ENCODE measurements around the gene SGMS2. TPM values are rescaled to one million over a fixed set of nuclear protein-coding genes. Genes with fewer than 3 reads are reported as not detected.
A peak's percentile ranks its signal among the peaks of the same experiment; 100 is the strongest.

SGMS2 gene
- total RNA-seq, 2 experiments from 2014 or later, result 0.14 to 0.40 TPM

DNA sequence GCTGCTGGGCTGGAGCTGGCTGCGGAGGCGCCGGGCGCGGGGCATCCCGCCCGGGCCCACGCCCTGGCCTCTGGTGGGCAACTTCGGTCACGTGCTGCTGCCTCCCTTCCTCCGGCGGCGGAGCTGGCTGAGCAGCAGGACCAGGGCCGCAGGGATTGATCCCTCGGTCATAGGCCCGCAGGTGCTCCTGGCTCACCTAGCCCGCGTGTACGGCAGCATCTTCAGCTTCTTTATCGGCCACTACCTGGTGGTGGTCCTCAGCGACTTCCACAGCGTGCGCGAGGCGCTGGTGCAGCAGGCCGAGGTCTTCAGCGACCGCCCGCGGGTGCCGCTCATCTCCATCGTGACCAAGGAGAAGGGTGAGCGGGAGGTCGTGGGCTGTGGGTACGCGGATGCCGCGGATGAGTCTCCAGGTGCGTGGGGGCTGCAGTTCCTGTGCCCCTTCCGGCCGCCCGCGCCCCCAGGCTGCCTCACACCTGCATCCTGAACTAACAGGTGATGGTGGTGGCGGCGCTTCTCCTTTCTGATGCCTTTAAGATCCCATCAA lies 107.1 kb downstream of the SGMS2 start:
- intact Hi-C loops (cut with micrococcal nuclease), result no loop called here
- POLR2A ChIA-PET, result interaction anchor here (0.8 kb wide), 1 partner anchor 346 kb away, joined by 3 read pairs; no protein-coding TSS in a partner anchor
- H3K4me3 Mint-ChIP-seq, result peak overlapping the region; percentile 80
- peaks cover 25% of the 10 kb centered on the region for H3K4me1 Mint-ChIP-seq (ENCODE audit: low read depth)
- no peaks in the 10 kb centered on the region for H3K27me3 Mint-ChIP-seq
- peak; percentile 56 for DNase-seq
- CTCF ChIA-PET, result interaction anchor here (0.6 kb wide), 1 partner anchor 641 kb away, joined by 3 read pairs; no protein-coding TSS in a partner anchor
- TF ChIP-seq, protein P1, sequence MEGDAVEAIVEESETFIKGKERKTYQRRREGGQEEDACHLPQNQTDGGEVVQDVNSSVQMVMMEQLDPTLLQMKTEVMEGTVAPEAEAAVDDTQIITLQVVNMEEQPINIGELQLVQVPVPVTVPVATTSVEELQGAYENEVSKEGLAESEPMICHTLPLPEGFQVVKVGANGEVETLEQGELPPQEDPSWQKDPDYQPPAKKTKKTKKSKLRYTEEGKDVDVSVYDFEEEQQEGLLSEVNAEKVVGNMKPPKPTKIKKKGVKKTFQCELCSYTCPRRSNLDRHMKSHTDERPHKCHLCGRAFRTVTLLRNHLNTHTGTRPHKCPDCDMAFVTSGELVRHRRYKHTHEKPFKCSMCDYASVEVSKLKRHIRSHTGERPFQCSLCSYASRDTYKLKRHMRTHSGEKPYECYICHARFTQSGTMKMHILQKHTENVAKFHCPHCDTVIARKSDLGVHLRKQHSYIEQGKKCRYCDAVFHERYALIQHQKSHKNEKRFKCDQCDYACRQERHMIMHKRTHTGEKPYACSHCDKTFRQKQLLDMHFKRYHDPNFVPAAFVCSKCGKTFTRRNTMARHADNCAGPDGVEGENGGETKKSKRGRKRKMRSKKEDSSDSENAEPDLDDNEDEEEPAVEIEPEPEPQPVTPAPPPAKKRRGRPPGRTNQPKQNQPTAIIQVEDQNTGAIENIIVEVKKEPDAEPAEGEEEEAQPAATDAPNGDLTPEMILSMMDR (IDR thresholded peaks at IDR 0.05), result no peak
- ATAC-seq, result peak; percentile 31
- no peaks in the 10 kb centered on the region for H3K9me3 Mint-ChIP-seq
- H3K27ac Mint-ChIP-seq, result peak overlapping the region; percentile 55
- H3K36me3 Mint-ChIP-seq (ENCODE audit: low read depth), result peaks cover 4% of the 10 kb centered on the region

DNA sequence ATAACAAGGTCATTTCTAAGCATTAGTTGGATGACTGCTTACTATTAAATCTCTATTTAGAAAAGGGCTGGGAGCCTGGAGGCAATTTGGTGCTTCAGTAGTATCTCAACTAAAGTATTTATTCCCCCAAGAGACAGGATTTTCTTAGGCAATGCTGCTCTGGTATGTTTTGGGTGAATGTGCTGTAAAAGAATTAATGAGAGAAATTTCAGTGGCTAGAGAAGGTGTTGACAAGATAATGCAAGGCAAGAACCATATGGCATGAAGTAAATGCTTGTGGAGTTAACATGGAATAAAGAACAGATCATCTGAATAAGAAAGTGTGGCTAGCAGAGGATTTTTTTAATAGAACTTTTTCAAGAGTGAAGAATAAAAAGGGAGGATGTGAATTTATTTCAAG lies 110.5 kb downstream of the SGMS2 start:
- ATAC-seq (no peak), DNase-seq (no peak)
- CTCF ChIA-PET, result no interaction called here
- POLR2A ChIA-PET, result no interaction called here
- Mint-ChIP-seq H3K27ac (no peak overlapping the region), H3K27me3 (no peaks in the 10 kb centered on the region), H3K9me3 (no peaks in the 10 kb centered on the region), H3K4me1 (ENCODE audit: low read depth) (peaks cover 30% of the 10 kb centered on the region), H3K36me3 (ENCODE audit: low read depth) (peaks cover 4% of the 10 kb centered on the region), H3K4me3 (no peak overlapping the region)
- intact Hi-C loops (cut with micrococcal nuclease), result no loop called here
- TF ChIP-seq, protein P1 (IDR thresholded peaks at IDR 0.05), result no peak

DNA sequence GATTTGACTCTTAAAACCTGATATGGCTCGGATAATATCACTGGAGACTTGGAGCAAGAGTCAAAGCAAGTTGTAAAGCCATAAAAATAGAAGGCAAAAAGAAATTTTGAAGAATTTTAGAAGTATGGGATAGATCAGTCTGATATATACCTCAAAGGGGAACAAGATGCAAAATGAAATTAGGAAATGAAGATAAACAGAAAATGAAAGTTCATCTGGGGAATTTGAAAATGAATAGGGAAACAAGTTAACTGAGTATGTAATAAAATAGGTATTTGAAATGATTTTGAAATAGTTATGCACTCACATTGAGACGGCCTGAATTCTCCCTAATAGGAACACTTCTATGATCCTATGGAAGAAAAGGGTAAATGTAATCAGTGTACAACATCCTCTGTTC lies 112.3 kb downstream of the SGMS2 start:
- POLR2A ChIA-PET, result no interaction called here
- Mint-ChIP-seq H3K4me3 (no peak overlapping the region), H3K4me1 (ENCODE audit: low read depth) (peaks cover 23% of the 10 kb centered on the region), H3K27me3 (no peaks in the 10 kb centered on the region), H3K36me3 (ENCODE audit: low read depth) (peaks cover 4% of the 10 kb centered on the region), H3K27ac (no peak overlapping the region), H3K9me3 (no peaks in the 10 kb centered on the region)
- no peak for DNase-seq
- no peak for ATAC-seq
- CTCF ChIA-PET, result no interaction called here
- TF ChIP-seq, protein P1 (IDR thresholded peaks at IDR 0.05), result no peak
- intact Hi-C loops (cut with micrococcal nuclease), result no loop called here

DNA sequence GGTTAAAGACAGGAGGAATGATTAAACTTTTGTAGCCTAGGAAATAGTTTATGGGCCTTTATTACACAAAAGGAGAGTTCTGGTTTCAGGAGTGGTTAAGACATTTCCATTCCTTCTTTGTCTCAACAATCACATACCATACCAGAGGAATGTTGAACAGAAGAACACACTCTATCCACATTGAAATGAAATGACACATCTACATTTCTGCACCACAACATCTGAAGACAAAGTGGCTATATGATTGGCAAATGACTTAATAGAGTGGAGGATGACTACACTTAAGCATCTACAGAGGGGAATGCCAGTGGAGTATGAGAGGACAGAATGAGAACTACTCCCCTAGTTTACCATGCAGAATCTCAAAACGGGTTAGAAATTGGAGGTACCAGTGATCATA lies 114.6 kb downstream of the SGMS2 start:
- ChIA-PET POLR2A (no interaction called here), CTCF (no interaction called here)
- ATAC-seq (peak; percentile 37), DNase-seq (no peak)
- H3K27me3 Mint-ChIP-seq, result no peaks in the 10 kb centered on the region
- H3K9me3 Mint-ChIP-seq, result no peaks in the 10 kb centered on the region
- TF ChIP-seq, protein P1 (IDR thresholded peaks at IDR 0.05), result no peak
- H3K4me1 Mint-ChIP-seq (ENCODE audit: low read depth), result peaks cover 11% of the 10 kb centered on the region
- peaks cover 8% of the 10 kb centered on the region for H3K36me3 Mint-ChIP-seq (ENCODE audit: low read depth)
- no peak overlapping the region for H3K27ac Mint-ChIP-seq
- intact Hi-C loops (cut with micrococcal nuclease), result no loop called here
- H3K4me3 Mint-ChIP-seq, result no peak overlapping the region

DNA sequence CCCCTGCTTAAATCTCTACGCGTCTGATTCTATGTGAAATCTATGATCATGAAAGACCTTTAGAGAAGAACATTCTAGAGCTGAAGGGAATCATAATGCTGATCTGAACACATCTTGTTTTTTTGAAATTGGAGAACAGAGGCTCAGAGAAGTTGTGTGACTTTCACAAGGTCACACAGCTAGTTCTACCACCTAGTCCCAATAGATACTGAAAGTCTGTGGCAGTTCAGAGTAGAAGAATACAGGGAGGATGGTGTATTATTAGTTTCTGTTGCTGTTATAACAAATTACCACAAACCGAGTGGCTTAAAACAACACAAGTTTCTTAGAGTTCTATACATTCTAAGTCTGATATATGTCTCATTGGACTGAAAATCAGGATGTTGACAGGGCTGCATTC lies 121.1 kb downstream of the SGMS2 start:
- Mint-ChIP-seq H3K36me3 (ENCODE audit: low read depth) (peaks cover 16% of the 10 kb centered on the region), H3K27ac (no peak overlapping the region), H3K4me1 (ENCODE audit: low read depth) (no peaks in the 10 kb centered on the region), H3K27me3 (no peaks in the 10 kb centered on the region), H3K4me3 (no peak overlapping the region), H3K9me3 (no peaks in the 10 kb centered on the region)
- no peak for ATAC-seq
- CTCF ChIA-PET, result no interaction called here
- intact Hi-C loops (cut with micrococcal nuclease), result no loop called here
- TF ChIP-seq, protein P1 (IDR thresholded peaks at IDR 0.05), result no peak
- DNase-seq, result no peak
- POLR2A ChIA-PET, result no interaction called here

All from activated CD8-positive, alpha-beta T cell treated with anti-CD3 and anti-CD28 coated beads for 36 hours (primary cell).